GM18520 (cell line): Measurements from ENCODE around the gene TTC24.

Experiments used
- ATAC-seq: cut with Tn5 transposase; IDR thresholded peaks from one replicate; pipeline ENCODE4 v1.9.1; 2021; ENCODE audit not compliant: unreplicated experiment

TTC24 gene

DNA sequence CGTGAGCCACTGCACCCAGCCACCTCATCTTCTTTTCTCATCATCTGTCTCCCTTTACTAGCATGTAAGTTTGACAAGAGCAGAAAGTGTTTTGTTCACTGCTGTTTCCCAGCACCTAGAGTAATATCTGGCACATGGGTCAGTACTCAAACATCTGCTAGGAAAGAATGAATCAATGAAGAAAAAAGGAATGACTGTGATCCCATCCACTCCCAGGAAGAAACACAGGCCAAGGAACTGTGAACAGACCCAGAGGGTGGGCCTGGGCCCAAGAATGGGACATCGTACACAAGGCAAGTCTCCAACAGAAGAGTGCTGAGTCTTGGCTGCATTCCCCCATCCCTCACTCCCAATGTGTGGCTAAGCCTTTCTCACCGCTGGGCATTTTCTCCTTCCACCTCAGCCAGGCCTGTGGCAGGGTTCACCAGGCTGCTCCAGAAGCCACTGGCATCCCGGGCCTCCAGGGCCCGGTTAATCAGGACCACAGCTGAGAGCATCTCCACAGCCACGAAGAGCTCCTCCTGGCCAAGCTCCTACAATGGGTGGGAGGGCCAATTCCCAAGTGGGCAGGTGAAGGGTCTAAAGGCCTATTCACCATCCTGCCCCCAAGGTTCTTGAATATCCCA is 25.6 kb upstream of the TTC24 start:
- no peak for ATAC-seq

DNA sequence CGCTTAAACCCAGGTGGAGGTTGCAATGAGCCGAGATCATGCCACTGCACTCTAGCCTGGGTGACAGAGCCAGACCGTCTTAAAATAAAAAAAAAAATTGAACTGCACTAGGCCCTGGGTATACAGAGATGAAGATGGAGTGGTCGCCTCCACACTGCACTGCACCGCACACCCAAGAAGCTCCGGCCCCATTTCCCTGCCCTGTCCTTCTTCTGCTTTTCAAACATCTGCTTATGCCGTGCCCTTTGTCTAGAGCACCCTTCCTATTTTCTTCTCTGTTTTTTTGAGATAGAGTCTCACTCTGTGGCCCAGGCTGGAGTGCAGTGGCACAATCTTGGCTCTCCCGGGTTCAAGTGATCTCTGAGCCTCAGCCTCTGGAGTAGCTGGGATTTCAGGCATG is 24.6 kb upstream of the TTC24 start:
- ATAC-seq = no peak

DNA sequence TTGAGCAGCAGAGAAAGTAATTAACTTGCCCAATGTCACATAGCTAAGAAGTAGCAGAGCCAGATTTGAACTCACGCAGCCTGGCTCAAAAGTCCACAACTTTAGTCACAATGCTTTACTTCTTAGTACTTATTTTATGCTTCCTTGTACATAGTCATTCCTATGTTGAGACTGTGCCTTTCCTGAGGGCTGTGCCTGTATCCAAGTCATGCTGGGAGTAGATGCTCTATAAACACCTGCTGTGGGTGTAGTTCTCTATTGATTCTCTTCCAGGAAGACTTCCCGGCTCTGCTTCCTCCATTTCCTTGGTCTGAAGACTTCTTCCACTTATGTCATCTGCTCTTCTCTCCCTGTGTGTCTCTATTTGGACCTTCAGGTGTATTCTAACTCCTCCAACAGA is 23.8 kb upstream of the TTC24 start:
- no peak for ATAC-seq

DNA sequence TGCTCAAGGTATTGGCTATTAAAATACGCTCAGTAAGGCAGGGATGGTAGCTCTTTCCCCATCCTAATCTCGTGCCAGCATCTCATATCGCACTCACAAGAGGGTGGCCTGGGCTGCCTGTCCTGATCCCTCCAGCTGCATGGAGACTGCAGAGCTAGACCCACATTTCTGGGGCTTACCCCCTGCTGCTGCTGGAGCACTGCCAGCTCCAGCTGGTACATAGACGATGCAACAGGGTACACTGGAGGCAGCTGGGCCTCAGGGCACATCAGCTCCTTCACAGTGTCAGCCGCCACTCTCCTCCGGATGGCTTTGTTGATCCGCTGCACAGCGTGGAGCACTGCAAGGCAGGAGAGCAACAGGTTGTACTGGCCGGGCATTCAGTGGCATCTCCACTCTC is 23.2 kb upstream of the TTC24 start:
- ATAC-seq = no peak

DNA sequence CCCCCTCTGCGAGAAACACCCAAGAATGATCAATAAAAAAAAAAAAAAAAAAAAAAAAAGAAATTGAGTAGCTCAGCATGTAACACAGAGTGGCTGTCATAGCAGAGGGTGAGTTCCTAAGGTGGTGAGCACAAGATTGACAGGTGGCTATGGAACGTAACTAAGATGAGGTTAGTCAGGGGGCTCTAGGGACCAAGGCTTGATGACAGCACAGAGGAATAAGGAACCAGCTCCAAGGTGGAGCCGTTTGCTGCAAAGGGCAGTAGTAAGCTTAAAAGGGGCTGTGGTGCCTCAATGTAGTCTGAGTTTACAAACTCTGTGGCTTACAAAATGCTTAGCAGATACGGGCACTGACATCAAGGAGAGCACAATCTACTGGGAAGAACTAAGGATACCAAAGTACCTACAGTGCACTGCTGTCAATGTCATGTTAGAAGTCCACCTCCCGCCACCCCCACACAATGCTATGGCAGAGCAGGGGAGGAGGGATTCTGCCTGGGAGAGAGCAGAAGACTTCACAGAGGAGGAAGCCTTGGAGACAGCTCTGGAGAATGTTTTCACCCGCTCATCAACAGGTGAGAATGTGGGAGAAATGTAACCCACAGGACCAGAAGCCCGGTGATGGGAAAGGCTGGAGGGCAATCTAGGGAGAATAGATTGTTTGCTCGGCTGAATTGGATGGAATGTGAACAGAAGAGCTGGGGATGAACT is 20.3 kb upstream of the TTC24 start:
- no peak for ATAC-seq

DNA sequence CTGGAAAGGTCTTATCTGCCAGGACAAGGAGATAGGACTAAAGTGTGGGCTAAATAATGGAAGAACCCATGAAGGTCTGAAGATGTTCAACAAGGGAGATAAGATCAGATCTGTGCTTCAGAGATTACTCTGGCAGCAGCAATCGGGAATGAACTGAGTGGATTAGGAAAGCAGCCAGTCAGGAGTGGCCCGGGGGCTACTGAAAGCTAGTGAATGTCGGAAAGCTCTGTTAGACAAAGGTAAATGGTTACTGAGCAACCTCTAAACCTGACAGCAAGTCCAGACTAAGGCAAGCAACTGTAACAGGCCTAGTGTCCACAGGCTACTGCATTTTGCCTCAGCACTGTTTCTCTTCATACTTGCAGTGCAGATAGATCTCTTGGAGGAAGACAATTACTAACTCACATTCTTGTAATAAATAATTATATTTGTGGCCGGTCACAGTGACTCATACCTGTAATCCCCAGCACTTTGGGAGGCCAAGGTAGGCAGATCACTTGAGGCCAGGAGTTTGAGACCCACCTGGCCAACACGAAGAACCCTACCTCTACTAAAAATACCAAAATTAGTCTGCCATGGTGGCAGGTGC is 19.6 kb upstream of the TTC24 start:
- no peak for ATAC-seq

DNA sequence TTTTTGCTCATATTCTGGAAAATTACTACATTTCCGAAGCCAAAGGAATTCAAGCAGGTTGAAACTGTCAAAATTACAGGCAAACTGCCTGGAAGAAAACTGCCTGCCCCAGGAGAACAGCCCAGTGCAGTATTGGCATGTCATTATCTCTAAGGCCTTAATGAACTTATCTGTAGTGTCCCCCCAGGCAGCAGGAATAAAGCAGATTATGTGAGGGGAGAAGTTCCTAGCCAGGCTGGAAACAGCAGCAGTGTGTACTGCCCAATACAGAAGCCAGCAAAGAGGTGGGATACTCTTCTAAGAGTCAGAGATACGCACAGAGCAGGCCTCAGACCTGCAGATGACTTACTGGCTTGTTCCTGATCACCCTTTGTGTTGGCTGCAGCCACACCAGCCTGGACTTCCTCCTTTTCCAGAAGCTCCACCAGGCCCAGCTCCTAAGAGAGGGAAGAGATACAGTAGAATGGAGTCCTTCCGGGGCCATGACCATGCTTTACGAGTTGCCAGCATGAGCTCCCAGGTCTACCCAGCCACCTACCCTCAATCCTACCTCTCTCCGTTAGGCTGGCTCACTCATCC is 18.8 kb upstream of the TTC24 start:
- no peak for ATAC-seq

DNA sequence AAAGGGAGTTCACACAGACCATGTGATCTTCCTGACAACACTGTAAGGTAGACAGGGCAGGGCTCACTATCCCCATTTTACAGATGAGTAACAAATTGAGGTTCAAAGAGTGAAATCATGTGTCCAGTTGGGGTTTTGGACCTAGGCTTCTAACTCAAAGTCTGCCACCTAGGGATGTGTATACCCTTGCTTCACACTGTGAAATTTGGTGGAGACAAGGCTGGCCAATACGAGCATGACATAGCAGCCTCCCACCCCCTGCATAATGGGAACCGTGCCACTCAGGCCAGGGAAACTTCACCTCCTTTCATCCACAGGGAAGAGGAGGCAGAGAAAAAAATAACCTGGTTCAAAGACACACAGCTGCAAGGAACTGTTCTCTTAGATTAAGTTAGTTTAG is 14.0 kb upstream of the TTC24 start:
- no peak for ATAC-seq

DNA sequence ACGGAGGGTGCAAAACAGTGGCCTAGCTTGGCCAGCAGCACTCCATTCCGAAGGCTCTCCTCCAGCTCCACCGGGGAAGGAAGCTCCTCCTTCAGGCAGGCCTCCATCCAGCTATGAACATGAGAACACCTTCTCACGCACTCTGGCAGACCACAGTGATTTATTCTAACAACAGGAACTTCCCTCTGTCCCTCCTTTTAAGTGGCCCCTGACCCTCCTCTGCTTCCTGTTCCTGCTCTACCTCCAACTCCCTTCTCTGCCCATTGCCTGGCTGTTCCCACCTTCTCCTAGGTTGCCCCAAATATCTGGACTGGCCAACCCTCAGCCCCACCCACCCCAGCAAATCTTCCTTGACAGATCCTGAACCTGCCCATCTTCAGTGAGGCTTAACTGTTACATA is 13.1 kb upstream of the TTC24 start:
- ATAC-seq = no peak

DNA sequence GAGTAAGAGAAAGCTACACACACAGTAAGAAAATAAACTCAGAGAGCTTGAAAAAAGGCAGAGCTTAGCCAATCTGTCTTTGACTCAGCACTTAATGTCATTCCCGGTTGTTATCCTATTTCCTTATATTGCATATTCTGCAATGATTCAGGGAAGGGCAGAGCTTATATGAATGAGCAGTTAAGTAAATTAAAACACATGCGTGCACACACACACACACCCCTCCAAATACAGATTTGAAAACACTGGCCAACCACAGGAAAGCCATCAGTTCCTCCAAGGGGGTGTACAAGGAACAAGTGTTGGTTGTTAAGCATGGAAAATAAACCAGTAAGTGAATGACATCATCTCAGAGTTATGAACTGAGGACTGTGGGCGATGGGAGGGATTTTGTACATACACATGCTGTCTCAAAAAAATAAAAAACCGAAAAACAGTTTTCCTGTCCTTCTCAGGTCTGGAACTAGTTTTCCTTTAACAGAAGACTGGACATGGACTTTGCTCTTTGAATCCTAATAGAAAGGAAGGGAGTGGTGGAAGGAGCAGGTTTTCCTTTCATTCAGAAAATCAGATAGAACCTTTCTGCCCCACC is 8.2 kb upstream of the TTC24 start:
- ATAC-seq = no peak

DNA sequence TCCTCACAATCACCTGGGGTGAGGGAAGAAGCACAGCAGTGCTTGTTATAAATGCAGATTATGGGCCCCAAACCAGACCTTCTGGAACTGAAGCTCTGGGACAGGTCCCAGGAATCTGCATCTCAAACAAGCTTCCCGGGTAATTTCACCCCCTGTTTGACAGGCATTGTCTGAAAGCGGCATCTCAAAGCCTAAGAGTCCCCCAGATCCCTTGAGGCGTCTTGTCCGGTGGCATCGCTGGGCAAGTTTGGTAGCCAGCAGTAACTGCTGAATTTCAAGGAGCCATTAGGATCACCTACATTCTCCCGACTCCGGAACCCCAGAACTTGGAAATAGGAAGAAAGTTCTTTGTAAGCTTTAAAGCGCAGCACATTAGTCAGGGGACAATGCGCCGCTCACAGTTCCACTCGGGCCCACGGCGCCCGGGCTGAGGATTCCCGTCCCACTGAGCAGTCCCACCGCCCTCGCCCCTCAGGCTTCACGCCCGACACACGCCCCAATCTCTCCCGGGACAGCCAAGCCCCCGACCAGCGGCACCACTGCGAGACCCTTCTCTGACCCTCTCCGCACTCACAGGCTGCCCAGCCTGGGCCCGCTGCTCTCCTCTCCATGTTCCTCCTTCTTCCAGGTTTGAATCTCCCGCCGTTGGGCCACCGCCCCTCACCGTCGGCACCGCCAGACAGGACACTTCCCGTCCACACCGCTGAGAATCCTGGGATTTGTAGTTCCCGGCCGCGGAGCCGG is 7.4 kb upstream of the TTC24 start, which contains the start of gene IQGAP3:
IQGAP3 (minus strand) TSS at position 647 of the 744 bp plus-strand sequence; CDS start at position 611, 36 bp downstream.
- ATAC-seq = peak; percentile 52

DNA sequence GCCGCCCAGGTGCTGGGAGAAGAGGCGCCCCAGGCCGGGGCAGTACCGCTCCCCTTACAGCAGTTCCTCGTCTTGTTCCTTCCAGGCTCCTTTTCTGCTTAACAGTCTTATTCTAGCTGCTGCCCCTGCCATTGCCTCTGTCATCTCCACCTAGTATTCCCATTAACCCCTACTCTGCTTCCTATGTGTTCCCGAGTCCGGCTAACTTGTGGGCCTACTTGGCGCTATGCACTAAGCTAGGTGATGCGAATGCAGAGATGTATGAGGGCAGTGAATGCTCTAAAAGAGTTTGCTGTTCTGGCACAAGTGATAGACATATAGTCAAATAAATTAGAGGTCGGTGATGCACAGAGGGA is 6.9 kb upstream of the TTC24 start:
- ATAC-seq = no peak

DNA sequence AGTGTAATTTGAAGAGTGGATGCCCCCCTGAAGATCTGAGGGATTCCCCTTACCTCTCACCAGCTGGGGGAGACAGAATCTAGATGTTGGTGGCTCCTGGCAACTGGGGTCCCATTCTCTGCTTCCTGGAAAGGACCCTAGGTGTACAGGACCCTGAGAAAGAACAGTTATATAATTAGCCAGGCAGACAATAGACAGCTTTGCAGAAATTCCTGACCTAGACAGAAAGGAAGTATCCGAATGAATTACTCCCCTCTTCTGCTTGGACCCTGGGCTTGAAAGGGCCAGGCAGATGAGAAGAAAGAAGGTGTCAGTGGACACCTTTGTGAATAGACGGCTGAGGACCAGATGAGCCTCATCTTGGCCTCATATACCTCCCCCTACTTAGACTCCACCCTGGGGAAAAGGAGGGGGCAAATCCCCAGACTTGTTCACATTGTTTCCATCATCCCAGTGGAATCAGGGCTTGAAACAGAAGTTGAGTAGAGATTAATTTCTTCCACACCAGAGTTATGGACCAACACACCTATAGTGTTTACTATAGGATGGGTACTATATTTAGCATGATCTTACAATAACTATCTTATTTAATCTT is 5.4 kb upstream of the TTC24 start:
- ATAC-seq = no peak

DNA sequence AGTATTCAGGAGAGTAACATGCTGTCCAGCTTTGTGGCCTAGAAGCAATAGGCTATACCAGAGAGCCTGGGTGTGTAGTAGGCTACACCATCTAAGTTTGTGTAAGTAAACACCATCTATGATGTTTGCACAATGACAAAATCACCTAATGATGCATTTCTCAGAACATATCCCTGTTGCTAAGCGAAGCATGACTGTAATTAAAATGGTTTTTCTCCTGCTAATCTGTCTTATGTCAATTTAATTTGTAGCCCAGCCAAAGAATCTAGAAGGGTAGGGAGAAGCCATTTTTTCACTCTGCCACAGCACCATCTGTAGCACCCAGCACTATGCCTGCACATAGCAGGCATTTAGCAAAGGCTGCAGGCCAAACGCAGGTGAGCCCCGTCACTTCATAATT is 2.0 kb upstream of the TTC24 start:
- no peak for ATAC-seq

DNA sequence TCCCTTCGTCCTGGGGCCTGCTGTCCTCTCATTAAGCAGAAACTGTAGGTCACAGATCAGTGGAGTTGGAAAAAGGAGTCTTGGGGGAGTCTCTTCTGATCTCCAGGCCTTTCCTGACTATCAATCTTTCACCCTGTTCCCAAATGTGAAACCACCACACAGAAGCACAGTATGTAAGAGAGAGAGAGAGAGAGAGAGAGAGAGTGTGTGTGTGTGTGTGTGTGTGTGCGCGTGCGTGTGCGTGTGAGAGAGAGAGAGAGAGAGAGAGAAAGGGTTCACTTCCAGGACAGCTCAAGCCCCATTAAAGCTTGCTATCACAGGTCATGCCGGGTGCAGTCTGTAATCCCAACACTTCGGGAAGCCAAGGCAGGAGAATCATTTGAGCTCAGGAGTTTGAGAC is 1.5 kb upstream of the TTC24 start:
- no peak for ATAC-seq

DNA sequence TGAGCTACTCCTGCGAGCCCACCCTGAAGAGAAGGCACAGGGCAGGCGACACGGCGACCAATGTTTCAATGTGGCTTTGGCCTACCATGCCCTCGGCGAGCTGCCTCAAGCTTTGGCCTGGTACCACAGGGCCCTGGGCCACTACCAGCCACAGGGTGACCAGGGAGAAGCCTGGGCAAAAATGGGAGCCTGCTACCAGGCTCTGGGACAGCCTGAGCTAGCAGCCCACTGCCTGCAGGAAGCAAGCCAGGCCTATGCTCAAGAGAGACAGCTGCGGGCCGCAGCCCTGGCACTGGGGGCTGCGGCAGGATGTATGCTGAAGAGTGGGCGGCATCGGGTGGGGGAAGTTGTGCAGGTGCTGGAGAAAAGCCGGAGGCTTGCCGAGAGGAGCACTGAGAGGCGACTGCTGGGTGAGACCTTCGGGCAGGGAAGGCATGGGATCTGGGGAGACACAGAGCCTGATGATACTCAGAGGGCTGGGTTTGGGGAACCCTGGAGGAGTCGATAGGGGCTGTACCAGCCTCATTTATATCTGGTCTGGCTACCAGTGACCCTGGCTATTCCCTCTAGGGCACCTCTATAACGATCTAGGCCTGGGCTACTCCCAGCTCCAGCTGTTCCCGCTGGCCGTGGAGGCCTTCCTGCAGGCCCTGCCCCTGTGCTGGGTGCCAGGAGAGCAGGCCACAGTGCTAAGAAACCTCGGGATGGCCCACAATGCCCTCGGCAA is 2.3 kb downstream of the TTC24 start:
- no peak for ATAC-seq

DNA sequence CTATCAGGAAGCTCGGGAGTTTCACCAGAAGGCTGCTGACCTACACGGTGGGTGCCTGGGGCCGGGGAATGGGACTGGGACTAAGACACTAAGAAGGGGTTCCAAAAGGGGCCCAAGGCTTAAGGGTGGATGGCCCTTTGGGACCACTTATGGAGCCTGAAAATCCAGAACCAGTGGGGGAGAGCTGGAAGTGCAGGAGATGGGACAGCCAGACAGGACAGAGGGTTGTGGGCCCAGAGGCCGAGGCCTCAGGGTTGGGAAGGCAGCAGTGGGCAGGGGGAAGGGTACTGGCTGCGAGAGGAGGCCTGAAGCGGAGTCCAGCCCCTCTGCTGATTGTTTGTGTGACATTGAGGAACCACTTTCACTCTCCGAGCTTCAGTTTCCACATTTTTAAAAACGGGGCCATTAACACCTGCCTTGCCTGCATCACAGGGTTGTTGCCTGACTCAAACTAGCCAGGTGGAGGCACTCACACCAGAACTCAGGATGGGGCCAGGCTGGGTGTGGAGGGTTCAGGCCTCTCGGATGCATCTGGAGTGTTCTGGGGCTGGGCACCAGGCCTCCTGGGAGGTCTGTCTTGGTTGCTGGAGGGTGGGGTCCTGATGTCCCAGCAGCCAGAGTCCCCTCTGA is 3.0 kb downstream of the TTC24 start:
- no peak for ATAC-seq

DNA sequence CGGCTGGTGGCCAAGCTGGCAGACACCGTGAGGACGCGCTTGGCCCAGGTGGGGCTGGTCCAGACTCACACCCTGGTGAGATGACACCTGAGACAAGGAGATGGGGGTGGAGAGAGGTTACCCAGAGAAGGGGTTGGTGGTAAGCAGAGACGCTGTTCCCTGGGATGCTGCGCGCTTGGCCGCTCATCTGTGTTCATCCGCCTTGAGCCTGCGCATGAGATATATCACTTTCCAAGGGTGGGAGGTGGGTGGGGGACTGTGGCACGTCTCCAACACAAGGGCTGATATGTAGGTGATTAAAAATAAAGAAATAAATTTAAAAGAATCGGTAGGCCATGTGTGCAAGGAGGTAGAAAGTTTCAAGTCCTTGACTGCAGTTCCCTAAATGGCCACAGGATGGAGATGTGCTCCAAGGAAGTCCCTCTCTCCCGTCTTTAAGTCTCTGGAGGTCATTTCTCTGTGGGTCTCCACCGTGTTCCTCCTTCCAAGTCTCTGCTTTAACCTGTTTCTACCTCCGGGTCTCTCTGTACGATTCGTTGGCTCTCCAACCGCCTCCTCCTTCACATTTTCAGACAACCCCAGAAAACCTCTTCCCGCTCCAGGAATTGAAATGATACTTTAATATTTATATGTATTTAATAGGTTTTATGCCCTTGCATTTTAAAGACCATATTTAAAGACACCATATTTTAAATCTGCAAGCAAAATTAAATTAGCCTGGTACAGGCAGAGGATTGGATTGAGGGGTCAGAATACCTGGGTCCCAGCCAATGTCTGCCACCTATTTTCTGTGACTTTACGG is 4.5 kb downstream of the TTC24 start:
- ATAC-seq = no peak

DNA sequence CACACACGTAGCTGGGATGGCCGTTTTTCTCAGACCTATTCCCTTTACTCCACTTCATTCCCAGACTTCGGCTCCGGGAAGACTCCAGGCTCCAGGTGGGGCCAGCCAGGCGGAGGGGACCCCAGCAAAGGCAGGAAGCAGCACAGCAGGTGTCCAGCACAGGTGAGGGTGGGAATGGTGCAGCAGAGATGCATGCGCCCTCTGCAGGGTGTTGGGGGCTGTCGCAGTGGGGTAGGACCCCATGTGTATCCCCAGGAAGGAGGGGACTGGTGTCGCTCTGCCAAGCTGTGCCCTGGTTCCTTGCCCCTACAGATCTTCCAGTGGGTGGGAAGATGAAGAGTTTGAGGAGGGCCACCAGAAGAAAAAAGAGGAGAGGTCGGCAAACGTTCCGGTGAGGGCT is 5.3 kb downstream of the TTC24 start:
- no peak for ATAC-seq
